ENCODE results near the gene NCOA5.
A peak's percentile ranks its signal among the peaks of the same experiment; 100 is the strongest.

Gene NCOA5

GRCh38 chr20:46129955-46130481 lies 40.3 kb upstream of the NCOA5 start:
- DNase-seq (ENCODE audit: insufficient read length, low spot score) (no peak), FAIRE-seq (no peak)
- TF ChIP-seq POLR2AphosphoS5 (IDR thresholded peaks at IDR 0.05; ENCODE audit: low read depth, low read length) (peak; percentile 95), POU2F2 (IDR thresholded peaks at IDR 0.05; ENCODE audit: low read depth, low read length) (0 out of 2 replicates have a peak, but pooled peaks have one; percentile 26), TAF1 (IDR thresholded peaks at IDR 0.05; ENCODE audit: low read depth, low read length) (no peak), SPI1 (IDR thresholded peaks at IDR 0.05; ENCODE audit: low read depth, low read length) (no peak), PAX5 (IDR thresholded peaks at IDR 0.05; ENCODE audit: insufficient read depth, low read length, severe bottlenecking) (no peak), POLR2A (IDR thresholded peaks at IDR 0.05; ENCODE audit: low read depth, low read length) (peak; percentile 85; the same call in 1 of the 2 replicates)

GRCh38 chr20:46128310-46129151 lies 38.8 kb upstream of the NCOA5 start:
- no peak for FAIRE-seq
- TF ChIP-seq SPI1 (IDR thresholded peaks at IDR 0.05; ENCODE audit: low read depth, low read length) (no peak), PAX5 (IDR thresholded peaks at IDR 0.05; ENCODE audit: insufficient read depth, low read length, severe bottlenecking) (no peak), TAF1 (IDR thresholded peaks at IDR 0.05; ENCODE audit: low read depth, low read length) (no peak), POLR2A (IDR thresholded peaks at IDR 0.05; ENCODE audit: low read depth, low read length) (peak; percentile 34; the same call in 1 of the 2 replicates), POLR2AphosphoS5 (IDR thresholded peaks at IDR 0.05; ENCODE audit: low read depth, low read length) (peak; percentile 60), POU2F2 (IDR thresholded peaks at IDR 0.05; ENCODE audit: low read depth, low read length) (no peak)
- no peak for DNase-seq (ENCODE audit: insufficient read length, low spot score)

GRCh38 chr20:46127396-46128010 lies 37.7 kb upstream of the NCOA5 start:
- TF ChIP-seq SPI1 (IDR thresholded peaks at IDR 0.05; ENCODE audit: low read depth, low read length) (no peak), POLR2A (IDR thresholded peaks at IDR 0.05; ENCODE audit: low read depth, low read length) (no peak; the same call in 1 of the 2 replicates)
- FAIRE-seq, result no peak
- no peak for DNase-seq (ENCODE audit: insufficient read length, low spot score)

- no peak for DNase-seq (ENCODE audit: insufficient read length, low spot score)
- TF ChIP-seq SPI1 (IDR thresholded peaks at IDR 0.05; ENCODE audit: low read depth, low read length) (no peak), POLR2A (IDR thresholded peaks at IDR 0.05; ENCODE audit: low read depth, low read length) (no peak), PAX5 (IDR thresholded peaks at IDR 0.05; ENCODE audit: insufficient read depth, low read length, severe bottlenecking) (no peak), POU2F2 (IDR thresholded peaks at IDR 0.05; ENCODE audit: low read depth, low read length) (no peak)
Observed at GRCh38 chr20:46126440-46127056, 36.8 kb upstream of the NCOA5 start.

GRCh38 chr20:46123482-46124245 lies 33.9 kb upstream of the NCOA5 start:
- no peak for TF ChIP-seq TAF1 (IDR thresholded peaks at IDR 0.05; ENCODE audit: low read depth, low read length)
- TF ChIP-seq POLR2A (IDR thresholded peaks at IDR 0.05; ENCODE audit: low read depth, low read length), result no peak
- no peak; the same call in 1 of the 2 replicates for TF ChIP-seq POLR2AphosphoS5 (IDR thresholded peaks at IDR 0.05; ENCODE audit: low read depth, low read length)
- TF ChIP-seq SPI1 (IDR thresholded peaks at IDR 0.05; ENCODE audit: low read depth, low read length), result no peak
- no peak for TF ChIP-seq POU2F2 (IDR thresholded peaks at IDR 0.05; ENCODE audit: low read depth, low read length)
- TF ChIP-seq PAX5 (IDR thresholded peaks at IDR 0.05; ENCODE audit: insufficient read depth, low read length, severe bottlenecking), result no peak
- FAIRE-seq, result no peak
- DNase-seq (ENCODE audit: insufficient read length, low spot score), result no peak

More at GRCh38 chr20:46126440-46127056, 36.8 kb upstream of the NCOA5 start:
- no peak for FAIRE-seq

GRCh38 chr20:46122516-46123481 lies 33.0 kb upstream of the NCOA5 start:
- no peak for TF ChIP-seq TAF1 (IDR thresholded peaks at IDR 0.05; ENCODE audit: low read depth, low read length)
- 0 out of 2 replicates have a peak, but pooled peaks have one; percentile 24 for TF ChIP-seq POLR2A (IDR thresholded peaks at IDR 0.05; ENCODE audit: low read depth, low read length)
- DNase-seq (ENCODE audit: insufficient read length, low spot score), result no peak
- FAIRE-seq, result no peak

- FAIRE-seq (no peak), DNase-seq (ENCODE audit: insufficient read length, low spot score) (no peak)
Observed at GRCh38 chr20:46122071-46122470, 32.3 kb upstream of the NCOA5 start.

More at GRCh38 chr20:46122071-46122470, 32.3 kb upstream of the NCOA5 start:
- TF ChIP-seq POLR2A (IDR thresholded peaks at IDR 0.05; ENCODE audit: low read depth, low read length) (no peak), POLR2AphosphoS5 (IDR thresholded peaks at IDR 0.05; ENCODE audit: low read depth, low read length) (no peak), POU2F2 (IDR thresholded peaks at IDR 0.05; ENCODE audit: low read depth, low read length) (no peak), PAX5 (IDR thresholded peaks at IDR 0.05; ENCODE audit: insufficient read depth, low read length, severe bottlenecking) (no peak), SPI1 (IDR thresholded peaks at IDR 0.05; ENCODE audit: low read depth, low read length) (no peak), TAF1 (IDR thresholded peaks at IDR 0.05; ENCODE audit: low read depth, low read length) (no peak)
